Left hindlimb (tissue), 1 donor: Measurements from ENCODE around the gene KCNH6.

Experiments
- DNase-seq: peaks from one replicate; pipeline ENCODE4 v3.0.0-alpha.2; 2018

Gene KCNH6, protein sequence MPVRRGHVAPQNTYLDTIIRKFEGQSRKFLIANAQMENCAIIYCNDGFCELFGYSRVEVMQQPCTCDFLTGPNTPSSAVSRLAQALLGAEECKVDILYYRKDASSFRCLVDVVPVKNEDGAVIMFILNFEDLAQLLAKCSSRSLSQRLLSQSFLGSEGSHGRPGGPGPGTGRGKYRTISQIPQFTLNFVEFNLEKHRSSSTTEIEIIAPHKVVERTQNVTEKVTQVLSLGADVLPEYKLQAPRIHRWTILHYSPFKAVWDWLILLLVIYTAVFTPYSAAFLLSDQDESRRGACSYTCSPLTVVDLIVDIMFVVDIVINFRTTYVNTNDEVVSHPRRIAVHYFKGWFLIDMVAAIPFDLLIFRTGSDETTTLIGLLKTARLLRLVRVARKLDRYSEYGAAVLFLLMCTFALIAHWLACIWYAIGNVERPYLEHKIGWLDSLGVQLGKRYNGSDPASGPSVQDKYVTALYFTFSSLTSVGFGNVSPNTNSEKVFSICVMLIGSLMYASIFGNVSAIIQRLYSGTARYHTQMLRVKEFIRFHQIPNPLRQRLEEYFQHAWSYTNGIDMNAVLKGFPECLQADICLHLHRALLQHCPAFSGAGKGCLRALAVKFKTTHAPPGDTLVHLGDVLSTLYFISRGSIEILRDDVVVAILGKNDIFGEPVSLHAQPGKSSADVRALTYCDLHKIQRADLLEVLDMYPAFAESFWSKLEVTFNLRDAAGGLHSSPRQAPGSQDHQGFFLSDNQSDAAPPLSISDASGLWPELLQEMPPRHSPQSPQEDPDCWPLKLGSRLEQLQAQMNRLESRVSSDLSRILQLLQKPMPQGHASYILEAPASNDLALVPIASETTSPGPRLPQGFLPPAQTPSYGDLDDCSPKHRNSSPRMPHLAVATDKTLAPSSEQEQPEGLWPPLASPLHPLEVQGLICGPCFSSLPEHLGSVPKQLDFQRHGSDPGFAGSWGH

DNA sequence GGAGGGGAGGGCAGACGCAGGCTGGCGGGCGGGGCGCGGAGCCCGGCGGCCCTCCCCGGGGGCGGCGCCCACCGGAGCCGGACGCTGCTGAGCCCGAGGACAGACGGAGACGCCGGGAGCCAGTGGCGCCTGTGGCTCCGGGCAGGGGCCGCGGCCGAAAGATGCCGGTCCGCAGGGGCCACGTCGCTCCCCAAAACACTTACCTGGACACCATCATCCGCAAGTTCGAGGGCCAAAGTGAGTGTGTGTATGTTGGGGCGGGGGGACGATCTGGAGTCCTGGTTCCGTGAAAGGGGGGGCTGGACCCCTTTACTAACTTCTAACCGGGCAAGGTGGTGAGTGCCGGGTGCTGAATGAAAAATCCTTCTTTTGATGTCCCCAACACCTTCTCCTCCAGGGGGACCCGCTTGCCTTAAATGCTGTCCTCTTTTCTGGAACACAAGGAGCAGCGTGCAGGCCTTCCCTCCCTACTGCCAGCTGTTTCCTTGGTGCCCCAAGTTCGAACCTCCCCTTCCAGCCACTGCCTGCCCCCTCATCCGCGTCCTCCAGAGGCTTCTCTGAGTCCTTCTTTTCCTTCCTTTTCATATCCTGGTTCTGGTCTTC is at the start of gene KCNH6:
TSS of gene KCNH6 (plus strand) at position 106 of the 603 bp plus-strand sequence. CDS start at position 162, 56 bp downstream.
- no peak for DNase-seq

DNA sequence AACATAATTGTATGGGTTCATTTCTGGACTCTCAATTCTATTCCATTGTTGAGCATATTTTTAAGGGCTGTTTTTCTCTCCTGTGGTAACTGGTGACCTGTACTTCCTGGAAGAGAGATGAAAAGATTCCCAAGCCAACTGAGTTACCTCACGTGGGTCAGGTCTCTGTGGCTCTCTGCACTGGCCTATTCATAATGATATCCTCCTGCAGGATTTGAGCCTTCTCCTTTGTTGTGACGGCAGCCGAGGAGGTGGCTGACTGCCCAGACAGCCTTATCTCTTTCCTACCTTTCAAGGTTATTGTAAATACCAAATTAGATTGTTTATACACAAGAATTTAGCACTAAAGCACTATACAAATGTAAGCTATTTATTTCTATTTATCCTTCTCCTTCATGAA is 49.0 kb upstream of the KCNH6 start:
- peak; percentile 5 for DNase-seq

DNA sequence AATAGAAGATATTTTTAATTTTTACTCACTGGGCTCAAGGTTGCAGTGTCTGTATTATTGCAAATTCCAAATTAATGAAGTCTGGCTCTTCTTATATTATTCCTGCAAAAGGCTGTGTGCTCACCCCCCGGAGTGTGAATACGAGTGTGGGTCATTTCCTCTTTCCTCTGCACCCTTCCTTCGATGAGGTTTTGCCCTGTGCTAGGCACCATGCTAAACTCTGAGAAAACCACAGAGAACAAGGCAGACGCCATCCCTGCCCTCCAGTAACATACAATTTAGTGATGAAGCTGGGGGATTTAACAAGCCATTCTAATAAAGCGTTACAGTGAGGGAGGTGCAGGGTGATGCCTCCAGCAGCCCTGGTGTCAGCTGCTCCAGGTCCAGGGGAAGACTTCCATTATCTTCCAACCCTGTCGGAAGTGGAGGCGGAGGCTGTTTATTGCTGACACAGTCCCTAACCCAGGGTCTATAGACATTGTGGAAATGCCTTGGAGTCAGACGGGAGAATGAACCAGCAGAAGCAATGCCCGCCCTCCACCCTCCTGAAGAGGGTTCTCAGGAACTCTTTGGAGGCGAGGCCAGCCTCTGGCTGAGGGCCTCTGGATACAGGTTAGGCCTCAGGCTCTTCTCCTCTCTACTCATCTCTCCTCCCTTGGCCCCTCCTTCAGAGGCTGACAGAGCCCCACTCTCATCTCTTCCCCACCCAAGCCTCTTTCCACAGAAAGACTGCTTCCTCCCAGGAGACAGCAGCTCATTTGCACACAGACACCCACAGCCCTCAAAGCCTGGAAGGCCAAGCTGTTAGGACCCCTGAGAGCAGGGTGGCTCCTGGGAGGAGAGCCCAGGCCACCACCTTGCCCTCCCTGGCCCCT is 48.3 kb upstream of the KCNH6 start:
- DNase-seq, result peak; percentile 16

DNA sequence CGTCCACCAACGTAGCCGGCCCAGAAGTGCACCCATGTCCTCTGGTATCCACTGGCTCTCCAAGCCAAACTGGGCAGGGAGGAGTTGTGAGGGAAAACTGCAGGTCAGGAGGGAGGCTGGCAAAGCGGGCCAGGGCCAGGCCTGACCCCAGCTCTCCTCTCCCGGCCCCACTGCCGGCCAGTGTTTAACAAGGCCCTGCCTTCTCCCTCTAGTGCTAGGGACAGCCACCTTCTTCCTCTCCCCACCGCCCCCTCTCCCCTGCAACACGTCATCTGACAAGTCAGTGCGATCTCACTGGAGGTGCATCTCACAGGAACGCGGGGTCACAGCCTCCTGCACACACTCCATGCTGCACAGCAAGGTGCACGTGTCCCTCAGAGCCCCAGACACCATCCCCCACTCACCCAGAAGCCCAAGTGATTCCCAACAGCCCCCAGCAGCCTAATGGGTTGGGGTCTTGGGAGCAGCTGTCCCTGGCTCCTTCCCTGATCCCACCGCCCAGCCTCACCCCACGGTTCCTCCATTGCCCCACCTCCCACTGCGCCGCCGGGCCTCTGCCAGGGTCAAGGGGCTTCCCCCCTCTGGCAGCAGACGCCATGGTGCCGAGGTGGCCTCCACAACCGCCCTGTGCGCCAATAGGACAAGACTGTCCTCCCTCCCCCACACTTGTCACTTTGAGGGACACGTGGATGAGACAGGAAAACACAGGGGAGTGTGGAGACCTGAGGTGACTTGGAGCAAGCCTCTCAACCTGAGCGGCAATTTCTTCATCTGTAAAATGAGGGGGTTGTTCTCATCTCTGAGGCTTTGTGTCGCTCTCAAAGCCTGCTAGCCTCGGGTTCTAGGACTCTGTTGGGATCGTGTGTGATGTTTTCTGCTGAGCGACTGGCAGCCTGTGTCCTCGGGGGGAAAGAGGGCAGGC is 47.4 kb upstream of the KCNH6 start:
- DNase-seq, result peak; percentile 26

GRCh38 chr17:63476459-63476853 is 46.7 kb upstream of the KCNH6 start:
- DNase-seq, result no peak

GRCh38 chr17:63476854-63477479 is 46.2 kb upstream of the KCNH6 start, which contains the start of gene ACE:
Gene ACE, plus strand, starts transcription at chr17:63477061. Its CDS starts 34 bp downstream, at chr17:63477095.
- peak; percentile 47 for DNase-seq

DNA sequence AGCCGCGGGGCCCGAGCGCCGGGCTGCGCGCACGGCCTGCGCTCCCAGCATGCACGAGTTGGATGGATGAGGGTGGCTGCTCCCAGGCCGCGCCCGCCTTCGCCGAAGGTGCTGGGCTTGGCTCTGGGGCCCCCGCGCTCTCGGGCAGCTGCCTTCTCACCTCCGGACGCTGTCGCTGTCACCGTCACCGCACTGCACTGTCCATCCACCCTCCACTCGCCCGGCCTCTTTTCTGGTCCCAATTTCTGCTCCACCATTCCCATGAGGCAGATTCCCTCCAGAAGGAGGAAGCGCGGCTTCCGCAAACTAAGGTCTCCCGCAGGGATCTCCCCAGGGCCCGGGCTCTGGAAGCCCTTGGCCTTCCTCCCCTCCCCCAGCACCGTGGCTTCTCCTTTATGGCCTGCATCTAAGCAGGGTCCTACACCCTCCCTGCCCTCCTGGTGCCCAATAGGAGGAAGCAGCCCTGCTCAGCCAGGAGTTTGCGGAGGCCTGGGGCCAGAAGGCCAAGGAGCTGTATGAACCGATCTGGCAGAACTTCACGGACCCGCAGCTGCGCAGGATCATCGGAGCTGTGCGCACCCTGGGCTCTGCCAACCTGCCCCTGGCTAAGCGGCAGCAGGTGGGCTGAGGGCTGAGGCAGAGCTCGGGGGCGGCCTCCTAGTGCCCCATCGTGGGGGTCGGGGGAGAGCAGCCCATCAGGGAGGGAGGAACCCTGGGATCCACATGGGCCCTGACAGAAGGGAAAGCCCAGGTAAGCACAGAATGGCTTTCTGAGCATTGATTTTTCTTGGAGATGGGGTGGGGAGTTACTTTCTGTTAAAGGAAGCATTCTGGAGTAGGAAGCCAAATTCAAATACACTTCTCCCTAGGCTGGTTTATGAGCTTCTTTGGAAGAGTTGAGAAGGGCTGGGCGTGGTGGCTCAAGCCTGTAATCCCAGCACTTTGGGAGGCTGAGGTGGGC is 45.4 kb upstream of the KCNH6 start:
- peak; percentile 17 for DNase-seq

GRCh38 chr17:63478814-63479494 is 44.2 kb upstream of the KCNH6 start:
- peak; percentile 60 for DNase-seq

GRCh38 chr17:63479495-63480184 is 43.5 kb upstream of the KCNH6 start:
- no peak for DNase-seq

DNA sequence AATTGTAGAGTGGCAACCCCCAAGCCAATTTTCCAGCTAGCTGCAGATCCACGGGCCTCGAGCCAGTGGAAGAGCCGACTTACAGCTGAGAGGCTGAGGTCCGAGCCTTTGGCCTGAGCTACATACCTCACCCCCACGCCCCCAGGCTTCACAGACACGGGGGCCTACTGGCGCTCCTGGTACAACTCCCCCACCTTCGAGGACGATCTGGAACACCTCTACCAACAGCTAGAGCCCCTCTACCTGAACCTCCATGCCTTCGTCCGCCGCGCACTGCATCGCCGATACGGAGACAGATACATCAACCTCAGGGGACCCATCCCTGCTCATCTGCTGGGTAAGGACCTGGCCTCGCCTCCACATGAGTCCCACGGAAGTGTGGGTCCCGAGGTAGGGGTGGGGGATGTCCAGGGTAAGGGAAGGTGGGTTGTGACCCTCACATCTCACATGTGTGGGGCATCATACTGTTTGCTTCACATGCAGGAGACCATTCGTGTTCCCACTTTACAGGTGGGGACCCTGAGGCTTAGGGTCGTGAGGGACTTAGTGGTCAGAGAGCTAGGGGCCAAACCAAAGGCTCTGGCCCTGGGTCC is 42.9 kb upstream of the KCNH6 start:
- DNase-seq, result no peak

- no peak for DNase-seq
Measured at GRCh38 chr17:63480826-63481487, 42.2 kb upstream of the KCNH6 start.

DNA sequence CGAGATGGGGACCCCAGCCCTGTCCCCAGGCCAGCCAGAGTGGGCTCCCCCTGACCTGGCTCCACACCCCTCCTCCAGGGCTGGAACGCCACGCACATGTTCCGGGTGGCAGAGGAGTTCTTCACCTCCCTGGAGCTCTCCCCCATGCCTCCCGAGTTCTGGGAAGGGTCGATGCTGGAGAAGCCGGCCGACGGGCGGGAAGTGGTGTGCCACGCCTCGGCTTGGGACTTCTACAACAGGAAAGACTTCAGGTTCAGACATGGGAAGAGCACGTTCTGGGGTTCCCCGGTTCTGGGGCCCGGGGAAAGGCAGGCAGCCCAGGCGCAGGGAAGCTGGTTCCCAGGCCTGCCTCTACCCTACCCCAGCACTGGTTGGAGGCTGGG is 41.7 kb upstream of the KCNH6 start:
- DNase-seq, result no peak

DNA sequence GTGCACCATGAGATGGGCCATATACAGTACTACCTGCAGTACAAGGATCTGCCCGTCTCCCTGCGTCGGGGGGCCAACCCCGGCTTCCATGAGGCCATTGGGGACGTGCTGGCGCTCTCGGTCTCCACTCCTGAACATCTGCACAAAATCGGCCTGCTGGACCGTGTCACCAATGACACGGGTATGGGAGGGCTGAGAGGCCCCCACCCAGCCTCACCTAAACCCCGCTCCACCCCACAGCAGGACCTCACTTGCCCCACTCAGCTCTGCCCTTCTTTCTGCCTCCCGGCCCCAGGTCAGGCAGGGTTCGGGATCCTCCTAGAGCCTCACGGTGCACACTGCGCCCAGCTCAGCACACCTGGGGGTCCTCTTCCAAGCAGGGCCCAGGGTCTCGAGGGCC is 40.6 kb upstream of the KCNH6 start:
- no peak for DNase-seq

GRCh38 chr17:63483038-63483437 is 40.1 kb upstream of the KCNH6 start:
- no peak for DNase-seq

DNA sequence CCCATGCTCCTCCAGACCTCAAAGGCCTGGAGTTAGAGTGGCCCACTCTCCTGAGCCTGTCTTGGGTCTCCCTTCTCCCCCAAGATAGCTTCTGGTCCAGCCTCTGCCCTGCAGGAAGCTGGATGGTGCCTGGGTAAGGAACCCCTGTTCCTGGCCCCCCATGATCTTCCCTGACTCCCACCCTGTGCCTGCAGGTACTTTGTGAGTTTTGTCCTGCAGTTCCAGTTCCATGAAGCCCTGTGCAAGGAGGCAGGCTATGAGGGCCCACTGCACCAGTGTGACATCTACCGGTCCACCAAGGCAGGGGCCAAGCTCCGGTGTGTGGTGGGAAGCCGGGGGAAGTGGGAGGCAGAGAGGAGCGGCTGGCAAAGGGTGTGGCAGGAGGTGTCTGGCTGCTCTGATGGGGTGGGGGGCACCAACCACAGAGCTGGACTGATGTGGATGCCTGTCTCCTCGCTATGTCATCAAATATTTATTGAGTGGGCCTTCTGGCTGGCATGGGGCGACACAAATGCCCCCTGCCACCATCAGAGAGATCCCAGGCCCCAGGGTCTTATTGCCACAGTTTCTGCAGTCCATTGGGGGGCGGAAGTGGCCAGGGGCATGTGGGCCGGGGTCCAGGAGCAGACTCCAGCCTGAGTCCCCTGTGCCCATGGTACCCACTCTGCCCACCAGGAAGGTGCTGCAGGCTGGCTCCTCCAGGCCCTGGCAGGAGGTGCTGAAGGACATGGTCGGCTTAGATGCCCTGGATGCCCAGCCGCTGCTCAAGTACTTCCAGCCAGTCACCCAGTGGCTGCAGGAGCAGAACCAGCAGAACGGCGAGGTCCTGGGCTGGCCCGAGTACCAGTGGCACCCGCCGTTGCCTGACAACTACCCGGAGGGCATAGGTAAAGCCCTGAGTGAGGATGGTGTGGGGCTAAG is 39.2 kb upstream of the KCNH6 start:
- no peak for DNase-seq
